CD4-positive, alpha-beta T cell treated with Interleukin-6 for 4 hours (primary cell): ENCODE data around the gene LCN12.
"Not testable (repeated sequence)": the region's sequence is repeated elsewhere in the genome, so short reads cannot be mapped to it uniquely, and the experiment has no call there.

Source experiments
- DNase-seq: peaks from one replicate; pipeline ENCODE4 v3.0.0-alpha.2; 2020; ENCODE audit warnings: mixed read lengths

Gene LCN12

GRCh38 chr9:136991993-136992818, 40.1 kb downstream of the LCN12 start, which contains the start of gene PAXX:
Gene PAXX, plus strand, starts transcription at chr9:136992422. Its CDS starts 22 bp downstream, at chr9:136992444.
- peak; percentile 96 for DNase-seq

DNA sequence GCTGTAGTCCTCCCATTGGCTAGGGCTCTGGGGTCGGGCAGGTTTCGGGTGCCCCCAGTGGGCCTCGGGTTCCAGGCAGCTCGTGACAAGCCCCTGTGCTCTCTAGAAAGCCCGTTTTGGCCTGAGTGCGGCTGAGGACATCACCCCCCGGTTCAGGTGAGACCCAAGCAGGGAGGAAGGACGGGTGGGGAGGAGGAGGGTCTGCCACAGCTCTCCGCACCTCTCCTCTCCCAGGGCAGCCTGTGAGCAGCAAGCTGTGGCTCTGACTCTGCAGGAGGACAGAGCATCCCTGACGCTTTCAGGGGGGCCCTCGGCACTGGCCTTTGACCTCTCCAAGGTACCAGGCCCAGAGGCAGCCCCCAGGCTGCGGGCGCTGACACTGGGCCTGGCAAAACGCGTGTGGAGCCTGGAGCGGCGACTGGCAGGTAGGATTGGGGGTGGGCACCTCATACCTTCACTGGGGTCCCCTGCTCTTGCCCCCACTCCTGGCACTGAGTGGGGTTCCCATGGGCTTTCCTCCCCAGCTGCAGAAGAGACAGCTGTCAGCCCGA, 40.8 kb downstream of the LCN12 start:
- no peak for DNase-seq

- no peak for DNase-seq
Measured at GRCh38 chr9:136994180-136994887, 42.3 kb downstream of the LCN12 start.

GRCh38 chr9:136994888-136995230, 42.8 kb downstream of the LCN12 start:
- no peak for DNase-seq

GRCh38 chr9:136995362-136995761, 43.3 kb downstream of the LCN12 start:
- DNase-seq = no peak

DNA sequence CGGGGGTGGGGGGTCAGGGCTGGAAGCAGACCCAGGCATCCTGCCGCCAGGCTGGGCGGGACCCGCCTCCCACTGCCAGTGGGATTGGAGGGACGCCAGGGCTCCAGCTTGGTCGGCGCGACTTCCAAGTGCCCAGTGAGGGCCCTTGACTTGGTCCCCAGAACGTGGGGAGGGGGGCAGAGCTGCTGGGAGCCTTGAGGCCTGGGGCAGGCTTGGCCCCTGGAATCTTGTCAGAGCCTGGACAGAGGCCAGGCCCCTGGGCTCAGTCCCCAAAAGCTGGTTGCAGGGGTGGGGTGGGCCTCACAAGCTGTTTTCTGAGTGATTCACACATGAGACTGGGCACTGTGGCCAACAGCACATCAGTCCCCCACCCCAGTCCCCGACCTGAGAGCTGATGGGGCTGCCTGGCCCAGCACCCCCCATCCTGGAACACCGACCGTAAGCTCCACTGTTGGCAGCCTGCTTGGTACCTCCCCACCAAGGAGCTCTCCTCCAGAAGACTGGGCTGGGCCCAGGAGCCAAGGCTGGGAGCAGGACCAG, 43.8 kb downstream of the LCN12 start:
- no peak for DNase-seq

DNA sequence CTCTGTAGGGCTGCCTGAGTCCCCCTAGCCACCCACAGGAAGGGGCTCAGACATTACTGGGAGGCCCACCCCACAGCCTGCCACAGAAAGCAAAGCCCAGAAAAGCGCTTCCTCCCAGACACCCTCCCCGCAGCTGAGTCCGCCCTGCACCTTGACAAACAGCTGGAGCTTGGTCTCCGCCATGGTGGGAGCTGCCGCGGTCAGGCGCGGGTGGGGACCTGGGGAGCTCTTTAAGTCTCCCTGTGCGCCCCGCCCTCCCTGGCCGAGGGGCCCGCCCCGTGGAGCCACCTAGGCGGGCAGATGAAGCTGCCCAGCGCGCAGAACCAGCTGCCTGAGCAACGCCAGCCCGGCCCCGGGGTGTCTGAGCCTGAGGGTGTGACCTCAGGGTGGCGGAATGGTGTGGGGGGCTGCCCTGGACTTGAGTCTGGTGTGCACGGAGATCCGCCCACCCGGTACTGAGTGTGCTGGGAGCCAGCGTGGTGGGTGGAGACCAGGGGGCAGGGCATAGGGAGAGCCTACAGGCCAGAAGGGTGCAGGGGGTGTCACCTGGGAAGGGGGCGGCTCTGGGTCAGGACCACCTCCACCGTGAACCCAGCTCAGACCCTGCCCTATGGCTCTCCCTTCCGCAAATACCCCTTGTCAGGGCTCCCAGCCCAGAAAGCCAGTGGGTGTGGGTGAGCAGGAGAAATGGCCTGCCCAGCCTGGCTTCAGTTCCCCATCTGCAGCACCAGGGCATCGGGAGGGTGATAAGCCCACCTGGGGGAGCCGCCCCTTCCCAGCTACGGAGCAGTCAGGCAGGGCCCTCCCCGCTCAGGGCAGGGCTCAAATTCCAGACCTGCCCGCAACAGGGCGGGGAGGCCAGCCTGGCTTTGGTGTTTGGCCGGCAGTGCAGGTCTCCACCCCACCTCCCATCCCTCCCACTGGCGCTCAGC, 44.6 kb downstream of the LCN12 start, which contains the start of gene CLIC3:
Gene CLIC3, minus strand, starts transcription at position 208 of the 932 bp plus-strand sequence. Its CDS starts 25 bp downstream, at position 183.
- DNase-seq = peak; percentile 67

DNA sequence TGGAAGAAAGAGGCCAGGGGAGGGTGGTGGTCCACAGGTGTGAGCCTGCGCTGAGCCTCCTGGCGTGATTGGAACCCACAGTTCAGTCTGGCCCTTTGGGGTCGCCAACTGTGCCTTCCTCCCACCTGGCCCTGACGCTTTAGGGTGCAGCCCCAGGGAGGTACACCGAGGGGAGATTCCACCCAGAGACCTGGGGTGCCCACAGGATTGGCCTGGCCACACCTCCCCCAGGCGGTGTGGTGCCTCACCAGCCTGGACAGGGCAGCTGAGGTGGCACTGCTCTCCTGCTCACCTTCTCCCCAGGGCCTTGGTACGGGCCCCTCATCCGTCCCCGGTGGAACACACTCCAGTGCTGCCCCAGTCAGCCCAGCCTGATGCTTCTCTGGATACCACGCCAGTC, 45.3 kb downstream of the LCN12 start:
- DNase-seq = no peak

DNA sequence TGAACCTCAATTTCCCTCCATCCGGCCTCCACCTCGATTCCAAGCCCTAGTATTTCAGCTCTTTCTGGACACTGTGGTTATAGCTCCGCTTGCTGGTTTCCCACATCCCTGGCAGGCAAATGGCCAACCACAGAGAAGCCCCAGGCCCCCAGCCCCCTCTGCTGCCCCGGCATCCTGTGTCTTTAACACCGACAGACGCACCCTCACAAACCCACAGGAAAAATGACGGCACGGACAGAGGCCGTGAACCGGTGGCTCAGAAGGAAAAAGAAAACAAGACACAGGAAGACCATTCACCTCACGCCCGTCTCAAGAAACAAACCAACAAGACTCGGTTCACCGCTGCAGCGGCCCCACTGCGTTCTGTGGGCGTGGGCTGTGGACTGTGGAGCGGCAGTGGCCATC, 45.8 kb downstream of the LCN12 start:
- peak; percentile 50 for DNase-seq

DNA sequence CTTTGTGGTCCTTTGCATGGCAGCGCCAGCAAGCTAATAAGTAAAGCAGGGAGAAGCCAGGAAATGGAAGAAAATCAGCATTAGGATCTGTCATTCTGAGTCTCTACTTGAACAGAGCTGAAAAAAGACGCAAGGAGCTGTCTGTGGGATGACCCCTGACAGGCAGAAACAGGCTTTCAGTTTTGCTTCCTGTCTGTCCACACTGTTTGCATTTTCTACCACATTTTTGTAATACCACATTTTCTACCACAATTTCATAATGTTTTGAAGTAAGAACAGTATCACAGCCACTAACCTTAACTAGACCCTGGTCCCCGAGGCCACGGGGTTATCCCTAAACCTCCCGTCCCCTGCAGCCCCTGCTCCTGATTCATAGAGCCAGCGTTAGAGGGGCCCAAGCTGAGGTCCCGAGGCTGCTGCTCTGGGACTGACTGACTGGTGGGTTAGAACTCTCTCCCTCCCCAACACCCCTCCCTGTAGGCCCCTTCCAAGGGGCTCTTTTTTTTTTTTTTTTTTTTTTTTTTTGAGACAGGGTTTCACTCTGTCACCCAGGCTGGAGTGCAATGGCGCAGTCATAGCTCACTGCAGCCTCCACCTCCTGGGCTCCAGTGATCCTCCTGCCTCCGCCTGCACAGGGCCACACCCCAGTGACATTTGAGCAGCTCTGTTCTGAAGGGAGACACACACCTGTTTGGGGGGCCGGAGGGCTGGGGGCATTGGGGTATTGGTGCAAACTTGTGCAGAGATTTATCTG, 48.3 kb downstream of the LCN12 start:
- DNase-seq = no peak

DNA sequence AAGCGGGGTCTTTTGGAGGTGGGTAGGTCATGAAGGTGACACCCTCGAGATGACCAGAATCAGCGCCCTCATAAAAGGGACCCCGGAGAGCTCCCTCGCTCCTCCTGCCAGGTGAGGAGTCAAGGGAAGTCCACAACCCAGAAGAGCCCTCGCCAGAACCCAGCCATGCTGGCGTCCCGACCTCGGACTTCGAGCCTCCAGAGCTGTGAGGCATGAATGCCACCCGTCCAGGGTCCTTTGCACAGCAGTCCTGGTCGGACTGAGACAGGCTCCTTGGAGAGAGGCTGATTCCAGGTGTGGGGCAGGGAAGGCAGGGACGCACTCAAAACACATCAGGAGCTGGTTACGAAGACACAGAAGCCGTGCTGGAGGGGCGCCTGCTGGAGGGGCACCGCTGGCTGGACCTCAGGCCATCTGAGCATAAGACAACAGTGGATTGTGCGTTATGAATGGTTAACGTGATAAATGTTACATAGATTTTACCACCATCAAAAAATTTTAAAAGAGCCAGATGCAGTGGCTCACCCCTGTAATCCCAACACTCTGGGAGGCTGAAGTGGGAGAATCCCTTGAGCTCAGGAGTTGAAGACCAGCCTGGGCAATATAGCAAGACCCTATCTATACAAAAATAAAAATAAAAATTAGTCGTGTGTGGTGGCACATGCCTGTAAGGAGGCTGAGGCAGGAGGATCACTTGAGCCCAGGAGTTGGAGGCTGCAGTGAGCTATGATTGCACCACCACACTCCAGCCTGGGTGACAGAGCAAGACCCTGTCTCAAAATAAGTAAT, 50.0 kb downstream of the LCN12 start:
- DNase-seq = no peak

DNA sequence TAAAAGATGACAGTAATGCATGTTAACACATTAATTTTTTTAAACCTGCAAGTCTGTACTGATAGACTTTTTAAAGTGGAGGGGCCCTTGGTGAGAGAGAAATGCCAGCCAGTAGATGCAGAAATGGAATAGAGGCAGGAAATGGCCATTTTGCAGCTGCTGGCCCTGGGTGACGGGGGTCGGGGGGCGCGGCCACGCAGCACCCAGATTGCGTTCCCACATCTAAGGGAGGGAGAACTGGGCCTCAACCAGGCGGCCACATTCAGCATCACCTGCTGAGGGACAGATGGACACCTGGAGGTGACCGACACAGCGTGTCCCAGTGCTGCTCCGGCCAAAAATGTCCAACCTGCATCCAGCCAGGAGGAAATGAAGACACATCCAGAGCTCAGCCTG, 50.6 kb downstream of the LCN12 start:
- no peak for DNase-seq

DNA sequence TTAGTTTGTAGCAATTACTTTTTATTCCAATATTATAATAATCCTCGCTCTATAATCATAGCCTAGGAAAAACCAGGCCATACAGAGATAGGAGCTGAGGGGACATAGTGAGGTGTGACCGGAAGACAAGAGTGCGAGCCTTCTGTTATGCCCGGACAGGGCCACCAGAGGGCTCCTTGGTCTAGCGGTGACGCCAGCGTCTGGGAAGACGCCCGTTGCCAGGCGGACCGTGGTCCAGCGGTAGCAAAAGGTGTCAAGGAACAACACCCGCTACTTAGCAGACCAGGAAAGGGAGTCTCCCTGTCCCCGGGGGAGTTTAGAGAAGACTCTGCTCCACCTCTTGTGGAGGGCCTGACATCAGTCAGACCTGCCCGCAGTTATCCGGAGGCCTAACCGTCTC, 52.2 kb downstream of the LCN12 start:
- not testable (repeated sequence) for DNase-seq
